Ascending aorta (tissue), 2 donors: ENCODE measurements around the gene DMBT1. TPM values are rescaled to one million over a fixed set of nuclear protein-coding genes. Genes with fewer than 3 reads are reported as not detected.

Experiments used
- DNase-seq, 2 donors: peaks; one replicate each; pipeline ENCODE4 v3.0.0-alpha.2; 2019; ENCODE audit warnings: low spot score in 2 of 2
- H3K27ac ChIP-seq, 2 donors: fragments of 200-600 bp; sonication (generic); one replicate each; pipeline ENCODE4 v1.5.1; 2016 to 2017; ENCODE audit warnings: mild to moderate bottlenecking in 1 of 2
- H3K27me3 ChIP-seq: fragments of 200-600 bp; sonication (generic); one replicate; pipeline ENCODE4 v1.5.1; 2017
- H3K36me3 ChIP-seq, 2 donors: fragments of 200-600 bp; sonication (generic); one replicate each; pipeline ENCODE4 v1.5.1; 2016
- H3K4me1 ChIP-seq, 2 donors: fragments of 200-600 bp; sonication (generic); one replicate each; pipeline ENCODE4 v1.5.1; 2016 to 2017; ENCODE audit warnings: mild to moderate bottlenecking in 1 of 2
- H3K4me3 ChIP-seq, 2 donors: fragments of 200-600 bp; sonication (generic); one replicate each; pipeline ENCODE4 v1.5.1; 2016 to 2017; ENCODE audit warnings: mild to moderate bottlenecking in 1 of 2
- H3K9me3 ChIP-seq, 2 donors: fragments of 200-600 bp; sonication (generic); one replicate each; pipeline ENCODE4 v1.5.1; 2016
- intact Hi-C: fragments of 100-400 bp; cut with DNase I; formaldehyde crosslinking; loops from one replicate; pipeline ENCODE4 v1.15.1; 2023
- total RNA-seq: library from RNA; depleted of rRNA; stranded (reverse); fragments of >200 nt; gene quantifications from one replicate; pipeline ENCODE4 v1.1.0, GENCODE V29; 2016
- TF ChIP-seq, protein P1 (sequence below), 3 experiments: fragments of 200-600 bp in 2 of 3; fragments of 450-650 bp in 1 of 3; sonication (generic) in 2 of 3; IDR thresholded peaks; one replicate each; pipeline ENCODE4 v1.5.1; 2016 to 2019; ENCODE audit warnings: antibody characterized with exemption in 3 of 3, mild to moderate bottlenecking in 1 of 3, moderate library complexity in 1 of 3

Gene DMBT1
- total RNA-seq, 1 donor from 2014 or later, result not detected

DNA sequence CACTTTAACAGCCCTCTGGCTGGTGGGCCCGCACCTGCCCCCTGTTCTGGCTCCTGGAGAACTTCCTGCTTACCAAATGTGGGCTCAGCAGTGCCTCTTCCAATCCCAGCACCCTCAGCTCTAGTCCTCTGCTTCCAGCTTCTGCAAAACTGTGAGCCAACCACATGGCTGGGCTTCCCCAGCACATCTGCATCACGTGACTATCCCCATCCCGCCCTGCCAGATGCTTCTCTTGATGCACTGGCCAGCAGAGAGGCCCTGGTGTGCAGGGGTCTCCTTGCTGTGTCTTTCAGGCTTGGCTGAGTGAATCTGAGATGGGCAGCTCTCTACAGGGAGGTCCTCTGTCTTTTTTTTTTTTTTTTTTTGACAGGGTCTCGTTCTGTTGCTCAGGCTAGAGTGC, 43.8 kb upstream of the DMBT1 start:
- no peak for DNase-seq
- Histone ChIP-seq H3K36me3 (peaks cover 47 to 52% of the 10 kb centered on the region in 2 donors), H3K4me1 (no peaks in the 10 kb centered on the region), H3K27ac (no peak overlapping the region), H3K27me3 (no peaks in the 10 kb centered on the region), H3K9me3 (no peaks in the 10 kb centered on the region), H3K4me3 (no peak overlapping the region)
- TF ChIP-seq, protein P1, sequence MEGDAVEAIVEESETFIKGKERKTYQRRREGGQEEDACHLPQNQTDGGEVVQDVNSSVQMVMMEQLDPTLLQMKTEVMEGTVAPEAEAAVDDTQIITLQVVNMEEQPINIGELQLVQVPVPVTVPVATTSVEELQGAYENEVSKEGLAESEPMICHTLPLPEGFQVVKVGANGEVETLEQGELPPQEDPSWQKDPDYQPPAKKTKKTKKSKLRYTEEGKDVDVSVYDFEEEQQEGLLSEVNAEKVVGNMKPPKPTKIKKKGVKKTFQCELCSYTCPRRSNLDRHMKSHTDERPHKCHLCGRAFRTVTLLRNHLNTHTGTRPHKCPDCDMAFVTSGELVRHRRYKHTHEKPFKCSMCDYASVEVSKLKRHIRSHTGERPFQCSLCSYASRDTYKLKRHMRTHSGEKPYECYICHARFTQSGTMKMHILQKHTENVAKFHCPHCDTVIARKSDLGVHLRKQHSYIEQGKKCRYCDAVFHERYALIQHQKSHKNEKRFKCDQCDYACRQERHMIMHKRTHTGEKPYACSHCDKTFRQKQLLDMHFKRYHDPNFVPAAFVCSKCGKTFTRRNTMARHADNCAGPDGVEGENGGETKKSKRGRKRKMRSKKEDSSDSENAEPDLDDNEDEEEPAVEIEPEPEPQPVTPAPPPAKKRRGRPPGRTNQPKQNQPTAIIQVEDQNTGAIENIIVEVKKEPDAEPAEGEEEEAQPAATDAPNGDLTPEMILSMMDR (IDR thresholded peaks at IDR 0.05), result no peak
- intact Hi-C loops, result no loop called here

DNA sequence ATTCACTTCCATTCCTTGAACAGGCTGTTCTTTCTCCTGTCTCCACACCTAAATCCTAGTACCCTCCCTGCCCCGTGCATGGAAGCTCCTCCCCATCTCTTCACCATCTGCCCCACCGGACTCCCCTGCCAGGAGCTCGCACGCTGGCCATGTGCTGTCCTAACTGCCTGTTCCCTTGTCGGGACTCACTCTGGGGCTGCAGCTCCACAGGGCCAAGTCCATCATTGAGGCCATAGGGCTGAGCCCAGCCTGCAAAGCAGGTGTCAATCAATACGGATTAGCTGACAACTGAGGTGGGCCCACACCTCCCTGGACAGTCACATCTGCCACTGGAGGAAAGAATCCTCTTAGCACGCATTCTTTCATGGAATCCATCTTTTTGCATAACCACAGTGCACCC, 41.4 kb upstream of the DMBT1 start:
- Histone ChIP-seq H3K4me3 (no peak overlapping the region), H3K4me1 (no peaks in the 10 kb centered on the region), H3K9me3 (no peaks in the 10 kb centered on the region), H3K27me3 (no peaks in the 10 kb centered on the region), H3K27ac (no peak overlapping the region), H3K36me3 (peaks cover 30 to 35% of the 10 kb centered on the region in 2 donors)
- intact Hi-C loops, result no loop called here
- DNase-seq, result peak in 1 of 2 donors; percentile 25
- TF ChIP-seq, protein P1 (IDR thresholded peaks at IDR 0.05), result no peak

DNA sequence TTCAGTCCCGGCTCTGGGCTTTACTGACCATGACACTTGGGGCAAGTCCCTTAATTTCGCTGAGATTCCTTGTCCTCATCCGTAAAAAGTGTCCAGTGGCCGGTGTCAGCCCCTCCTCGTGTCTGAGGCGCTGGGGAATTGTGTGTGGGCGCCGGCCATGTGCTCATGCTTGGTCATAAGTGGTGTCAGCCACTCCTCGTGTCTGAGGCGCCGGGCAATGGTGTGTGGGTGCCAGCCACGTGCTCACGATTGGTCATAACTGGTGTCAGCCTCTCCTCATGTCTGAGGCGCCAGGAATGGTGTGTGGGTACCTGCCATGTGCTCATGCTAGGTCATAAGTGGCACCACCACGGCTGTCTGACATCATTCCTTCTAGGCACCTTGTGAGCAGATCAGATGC, 40.7 kb upstream of the DMBT1 start:
- Histone ChIP-seq H3K27ac (no peak overlapping the region), H3K4me3 (no peak overlapping the region), H3K27me3 (no peaks in the 10 kb centered on the region), H3K36me3 (peaks cover 23 to 29% of the 10 kb centered on the region in 2 donors), H3K4me1 (no peaks in the 10 kb centered on the region), H3K9me3 (no peaks in the 10 kb centered on the region)
- TF ChIP-seq, protein P1 (IDR thresholded peaks at IDR 0.05), result no peak
- intact Hi-C loops, result no loop called here
- DNase-seq, result peak in 1 of 2 donors; percentile 50

DNA sequence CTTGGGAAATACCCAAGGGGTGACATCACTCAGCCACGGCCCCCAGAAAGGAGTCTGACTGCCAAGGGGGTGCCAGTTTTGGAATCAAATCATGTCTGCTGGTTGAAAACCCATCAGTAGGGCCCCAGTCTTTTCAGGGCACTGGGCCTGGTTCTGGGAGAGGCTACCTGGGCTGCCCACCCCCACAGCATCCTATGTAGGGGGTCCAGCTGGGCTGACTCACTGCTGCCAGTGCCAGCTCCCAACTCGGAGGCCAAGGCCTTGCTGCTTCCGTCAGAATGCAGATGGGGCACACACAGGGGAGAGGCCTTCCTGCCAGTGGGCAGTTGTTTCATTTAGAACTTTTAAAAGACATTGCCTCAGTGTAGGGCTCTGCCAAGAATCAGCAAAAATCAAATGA, 39.5 kb upstream of the DMBT1 start:
- Histone ChIP-seq H3K9me3 (no peaks in the 10 kb centered on the region), H3K4me1 (no peaks in the 10 kb centered on the region), H3K27me3 (no peaks in the 10 kb centered on the region), H3K36me3 (peaks cover 13 to 18% of the 10 kb centered on the region in 2 donors), H3K4me3 (no peak overlapping the region), H3K27ac (no peak overlapping the region)
- DNase-seq, result no peak
- intact Hi-C loops, result no loop called here
- TF ChIP-seq, protein P1 (IDR thresholded peaks at IDR 0.05), result no peak

DNA sequence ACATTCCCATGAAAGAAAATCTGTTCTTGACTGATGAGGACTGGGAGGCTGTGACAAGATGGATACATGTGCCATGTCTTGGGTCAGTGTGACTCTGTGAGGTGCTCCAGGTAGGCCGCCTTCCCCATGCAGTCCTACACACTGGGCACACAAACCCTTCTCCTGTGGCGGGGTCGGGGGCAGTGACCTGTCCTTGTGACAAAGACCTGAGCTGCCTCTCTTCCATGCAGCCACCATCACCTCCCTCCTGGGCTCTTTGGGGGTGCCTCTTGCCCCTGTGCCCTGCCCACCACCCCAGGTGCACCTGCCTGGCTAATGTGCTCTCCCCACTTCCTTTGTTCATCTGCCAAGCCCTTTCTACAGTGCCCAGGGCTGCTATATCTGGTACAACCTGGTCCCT, 35.7 kb upstream of the DMBT1 start:
- intact Hi-C loops, result no loop called here
- TF ChIP-seq, protein P1 (IDR thresholded peaks at IDR 0.05), result no peak
- DNase-seq, result no peak
- Histone ChIP-seq H3K4me1 (no peaks in the 10 kb centered on the region), H3K9me3 (no peaks in the 10 kb centered on the region), H3K36me3 (no peaks in the 10 kb centered on the region), H3K27ac (no peak overlapping the region), H3K4me3 (no peak overlapping the region), H3K27me3 (no peaks in the 10 kb centered on the region)

DNA sequence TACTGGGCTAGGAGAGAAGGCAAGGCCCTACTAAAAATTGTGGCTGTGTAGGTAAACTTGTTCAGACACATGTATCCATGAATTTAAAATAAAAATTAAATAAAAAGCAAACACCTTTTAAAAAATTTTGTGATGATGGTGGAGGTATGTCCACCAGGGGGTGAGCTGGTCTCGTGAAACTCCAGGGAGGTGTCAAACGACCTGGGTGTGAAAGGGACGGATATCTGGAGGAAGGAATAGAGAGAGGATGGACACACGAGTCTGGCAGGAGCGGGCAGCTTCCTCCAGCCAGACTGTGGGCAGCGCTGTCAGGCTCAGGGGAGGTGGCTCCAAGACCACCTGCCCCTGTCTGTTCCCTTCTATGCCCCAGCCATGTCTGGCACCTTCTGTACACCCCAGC, 34.8 kb upstream of the DMBT1 start:
- Histone ChIP-seq H3K27me3 (no peaks in the 10 kb centered on the region), H3K4me1 (no peaks in the 10 kb centered on the region), H3K4me3 (no peak overlapping the region), H3K36me3 (no peaks in the 10 kb centered on the region), H3K9me3 (no peaks in the 10 kb centered on the region), H3K27ac (no peak overlapping the region)
- intact Hi-C loops, result no loop called here
- no peak for DNase-seq
- TF ChIP-seq, protein P1 (IDR thresholded peaks at IDR 0.05), result peak in 1 of 3 experiments; percentile 12
